B cell (primary cell): ENCODE results near the gene UNC119B. TPM values are rescaled to one million over a fixed set of nuclear protein-coding genes. Genes with fewer than 3 reads are reported as not detected.

Experiments used
- ATAC-seq: fragments of 200-7000 bp; cut with Tn5 transposase; one replicate; pipeline ENCODE4 v1.10.0; 2021; ENCODE audit warnings: low read depth, mild to moderate bottlenecking, moderate number of reproducible peaks, moderate library complexity
- CTCF ChIA-PET: fragments of 350-600 bp; sonication (Branson Sonifier 250); formaldehyde crosslinking; loops from one replicate; lab custom pipeline; 2021; ENCODE audit warnings: antibody characterized with exemption, inconsistent platforms; lab: Charles Lee
- POLR2A ChIA-PET: fragments of 350-600 bp; sonication (Branson Sonifier 250); formaldehyde crosslinking; loops from one replicate; lab custom pipeline; 2021; ENCODE audit warnings: antibody characterized with exemption; lab: Charles Lee
- DNase-seq: peaks from one replicate; pipeline ENCODE4 v3.0.0; 2013
- H2AFZ ChIP-seq: 2 replicates; pipeline ENCODE4 v1.6.1; 2012; ENCODE audit warnings: mild to moderate bottlenecking, low read depth, low read length; ENCODE audit not compliant: insufficient read depth, poor library complexity, severe bottlenecking
- H3K27ac ChIP-seq, 2 donors: 1 replicate in 1 of 2; 2 replicates in 1 of 2; pipeline ENCODE4 v1.5.1; 2012 to 2013; ENCODE audit warnings: low read length in 2 of 2, mild to moderate bottlenecking in 2 of 2, moderate library complexity in 1 of 2
- H3K27me3 ChIP-seq, 4 experiments: fragments of 200-600 bp in 1 of 4; sonication (generic) in 1 of 4; replicated peaks in 1 of 4; 1 replicate in 2 of 4; 2 replicates in 2 of 4; pipeline versions ENCODE4 v1.6.1 to v1.7.0; 2013 to 2016; ENCODE audit warnings: low read length in 3 of 4, mild to moderate bottlenecking in 2 of 4, mixed read lengths in 1 of 4, moderate library complexity in 1 of 4; ENCODE audit not compliant: insufficient read depth in 4 of 4, control insufficient read depth in 3 of 4; ENCODE audit errors: control extremely low read depth in 1 of 4
- H3K36me3 ChIP-seq, 2 experiments: replicated peaks in 1 of 2; 1 replicate in 1 of 2; 2 replicates in 1 of 2; pipeline versions ENCODE4 v1.6.1 to v1.7.1; 2013; ENCODE audit warnings: low read length in 1 of 2; ENCODE audit not compliant: insufficient read depth in 2 of 2, control insufficient read depth in 1 of 2; ENCODE audit errors: control extremely low read depth in 1 of 2, extremely low read depth in 1 of 2
- H3K4me1 ChIP-seq, 2 donors: fragments of 200-600 bp in 1 of 2; sonication (generic) in 1 of 2; 1 replicate in 1 of 2; 2 replicates in 1 of 2; pipeline versions ENCODE4 v1.5.1 to v1.6.1; 2013 to 2017; ENCODE audit warnings: low read length in 2 of 2; ENCODE audit not compliant: control insufficient read depth in 2 of 2, insufficient read depth in 2 of 2
- H3K4me2 ChIP-seq: replicated peaks from 2 replicates; pipeline ENCODE3; 2012; ENCODE audit warnings: mild to moderate bottlenecking, low read depth, low read length; ENCODE audit not compliant: poor library complexity, severe bottlenecking
- H3K4me3 ChIP-seq, 5 experiments: fragments of 200-600 bp in 1 of 5; sonication (generic) in 1 of 5; 1 replicate in 3 of 5; 2 replicates in 2 of 5; pipeline versions ENCODE4 v1.5.1 to v1.7.0; 2011 to 2016; ENCODE audit warnings: low read length in 4 of 5, mild to moderate bottlenecking in 4 of 5, low read depth in 2 of 5, control low read depth in 1 of 5, moderate library complexity in 1 of 5; ENCODE audit not compliant: insufficient read depth in 1 of 5; ENCODE audit errors: control extremely low read depth in 1 of 5, extremely low read depth in 1 of 5
- H3K79me2 ChIP-seq: fragments of 200-600 bp; sonication (generic); one replicate; pipeline ENCODE4 v1.6.0; 2016; ENCODE audit warnings: low read length; ENCODE audit not compliant: control insufficient read depth, insufficient read depth
- H3K9ac ChIP-seq: fragments of 200-600 bp; sonication (generic); 2 replicates; pipeline ENCODE4 v1.6.1; 2017; ENCODE audit warnings: mild to moderate bottlenecking, low read length, moderate library complexity
- H3K9me3 ChIP-seq, 3 donors: one replicate each; pipeline versions ENCODE4 v1.6.1 to v1.7.1; 2013; ENCODE audit warnings: low read length in 2 of 3; ENCODE audit not compliant: control insufficient read depth in 2 of 3, insufficient read depth in 1 of 3; ENCODE audit errors: control extremely low read depth in 1 of 3
- H4K20me1 ChIP-seq: 2 replicates; pipeline ENCODE4 v1.6.0; 2012; ENCODE audit warnings: mild to moderate bottlenecking, low read length; ENCODE audit not compliant: insufficient read depth, control insufficient read depth, poor library complexity, severe bottlenecking
- H3K27ac Mint-ChIP-seq: one replicate; pipeline ENCODE4 v1.8.0; 2021; ENCODE audit warnings: mixed read lengths
- H3K27me3 Mint-ChIP-seq: one replicate; pipeline ENCODE4 v1.8.0; 2021; ENCODE audit warnings: mixed read lengths
- H3K4me1 Mint-ChIP-seq: one replicate; pipeline ENCODE4 v1.8.0; 2021; ENCODE audit warnings: mixed read lengths
- H3K4me3 Mint-ChIP-seq: one replicate; pipeline ENCODE4 v1.8.0; 2021; ENCODE audit warnings: mixed read lengths
- H3K9me3 Mint-ChIP-seq: one replicate; pipeline ENCODE4 v1.8.0; 2022; ENCODE audit warnings: mixed read lengths; ENCODE audit not compliant: insufficient read depth
- EZH2 ChIP-seq: IDR thresholded peaks from 2 replicates; pipeline ENCODE4 v1.6.1; 2012; ENCODE audit warnings: borderline replicate concordance, low read depth, mild to moderate bottlenecking, moderate library complexity, low read length; ENCODE audit not compliant: insufficient read depth, poor library complexity, severe bottlenecking
- WGBS: methylation state at CpG from one replicate; pipeline ENCODE4 v1.1.5; 2013; ENCODE audit warnings: missing lambda C conversion rate; ENCODE audit not compliant: insufficient coverage; 5-methylcytosine and 5-hydroxymethylcytosine counted together
- intact Hi-C: fragments of 100-400 bp; cut with micrococcal nuclease; formaldehyde crosslinking; loops from one replicate; pipeline ENCODE4 v1.10.0; 2022
- polyA plus RNA-seq: library from polyadenylated mRNA; depleted of rRNA; stranded (reverse); fragments of >200 nt; gene quantifications from 2 replicates; pipeline ENCODE4 v1.2.3, GENCODE V29; 2012
- total RNA-seq, 2 donors: library from RNA; stranded (reverse); fragments of 120-200 nt in 1 of 2; gene quantifications; 1 replicate in 1 of 2; 2 replicates in 1 of 2; pipeline versions ENCODE4 v1.2.3 to v1.2.4, GENCODE V29; 2013 to 2022
- TF ChIP-seq, protein P1 (sequence below): fragments of 200-600 bp; IDR thresholded peaks from one replicate; pipeline ENCODE4 v1.8.0; 2022; ENCODE audit warnings: antibody characterized with exemption, mild to moderate bottlenecking

UNC119B gene
- total and polyA plus RNA-seq, 2 donors (not counting 1 experiment from before 2014, with no cell fraction given), result 7.2 to 22.7 TPM

DNA sequence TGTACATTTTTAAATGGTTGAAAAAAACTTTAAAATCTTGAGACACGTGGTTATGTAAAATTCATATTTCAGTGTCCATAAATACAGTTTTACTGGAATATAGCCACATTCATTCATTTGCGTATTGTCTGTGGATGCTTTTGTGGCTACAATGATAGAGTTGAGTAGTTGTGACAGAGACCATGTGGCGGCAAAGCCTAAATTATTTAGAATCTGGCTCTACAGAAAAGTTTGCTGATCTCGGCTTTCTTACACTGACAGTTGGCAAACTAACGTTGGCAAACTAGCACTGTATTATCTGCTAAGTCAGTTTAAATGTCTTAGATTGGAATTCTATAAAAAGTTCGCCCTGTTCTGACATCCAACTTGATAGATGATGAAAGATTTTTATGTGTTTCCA is 2.4 kb downstream of the UNC119B start:
- no peak for TF ChIP-seq EZH2

DNA sequence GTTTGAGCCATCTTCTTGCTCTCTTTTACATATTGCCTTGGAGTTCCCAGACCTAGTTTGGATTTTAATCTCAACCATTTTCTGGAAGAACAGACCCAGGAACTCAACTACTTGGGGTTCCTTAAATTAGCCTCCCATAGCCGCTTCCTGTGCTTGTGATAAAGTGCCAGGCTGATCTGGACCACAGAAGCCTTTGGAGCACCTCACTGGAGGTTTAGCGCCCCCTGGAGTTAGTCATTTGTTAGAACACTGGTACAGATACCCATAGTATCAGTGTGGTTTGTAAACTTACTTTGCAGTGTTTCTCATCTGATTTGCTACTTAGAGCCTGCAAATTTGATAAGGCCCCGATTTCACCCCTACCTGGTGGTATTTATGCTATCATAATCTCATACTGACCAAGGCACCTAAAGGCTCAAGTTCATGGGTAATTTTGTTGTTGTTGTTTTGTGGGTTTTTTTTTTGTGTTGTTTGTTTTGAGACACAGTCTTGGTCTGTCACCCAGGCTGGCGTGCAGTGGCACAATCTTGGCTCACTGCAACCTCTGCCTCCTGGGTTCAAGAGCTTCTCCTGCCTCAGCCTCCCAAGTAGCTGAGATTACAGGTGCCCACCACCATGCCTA is 3.7 kb downstream of the UNC119B start:
- Histone ChIP-seq H3K79me2 (peaks cover 9% of the 10 kb centered on the region), H3K27me3 (no peaks in the 10 kb centered on the region), H3K9me3 (no peaks in the 10 kb centered on the region), H3K4me3 (no peak overlapping the region), H3K36me3 (peaks cover 3 to 32% of the 10 kb centered on the region in 2 experiments), H3K4me2 (no peak overlapping the region), H4K20me1 (no peaks in the 10 kb centered on the region), H3K27ac (no peak overlapping the region), H2AFZ (no peak overlapping the region), H3K9ac (no peak overlapping the region), H3K4me1 (peaks cover 17 to 26% of the 10 kb centered on the region in 2 donors)
- ATAC-seq, result peak; percentile 45
- TF ChIP-seq EZH2, result no peak
- TF ChIP-seq, protein P1, sequence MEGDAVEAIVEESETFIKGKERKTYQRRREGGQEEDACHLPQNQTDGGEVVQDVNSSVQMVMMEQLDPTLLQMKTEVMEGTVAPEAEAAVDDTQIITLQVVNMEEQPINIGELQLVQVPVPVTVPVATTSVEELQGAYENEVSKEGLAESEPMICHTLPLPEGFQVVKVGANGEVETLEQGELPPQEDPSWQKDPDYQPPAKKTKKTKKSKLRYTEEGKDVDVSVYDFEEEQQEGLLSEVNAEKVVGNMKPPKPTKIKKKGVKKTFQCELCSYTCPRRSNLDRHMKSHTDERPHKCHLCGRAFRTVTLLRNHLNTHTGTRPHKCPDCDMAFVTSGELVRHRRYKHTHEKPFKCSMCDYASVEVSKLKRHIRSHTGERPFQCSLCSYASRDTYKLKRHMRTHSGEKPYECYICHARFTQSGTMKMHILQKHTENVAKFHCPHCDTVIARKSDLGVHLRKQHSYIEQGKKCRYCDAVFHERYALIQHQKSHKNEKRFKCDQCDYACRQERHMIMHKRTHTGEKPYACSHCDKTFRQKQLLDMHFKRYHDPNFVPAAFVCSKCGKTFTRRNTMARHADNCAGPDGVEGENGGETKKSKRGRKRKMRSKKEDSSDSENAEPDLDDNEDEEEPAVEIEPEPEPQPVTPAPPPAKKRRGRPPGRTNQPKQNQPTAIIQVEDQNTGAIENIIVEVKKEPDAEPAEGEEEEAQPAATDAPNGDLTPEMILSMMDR, result peak; percentile 88
- intact Hi-C loops, result loop anchor here (1.0 to 5.0 kb wide), 5 partner anchors 11 to 188 kb away; partner anchors contain the start of genes ACADS and SPPL3
- Mint-ChIP-seq H3K27me3 (no peaks in the 10 kb centered on the region), H3K4me3 (peak overlapping the region; percentile 42), H3K9me3 (no peaks in the 10 kb centered on the region), H3K27ac (peak overlapping the region; percentile 34), H3K4me1 (peaks cover 24% of the 10 kb centered on the region)
- 33% methylated on average over 3 of the region's 4 CpGs for WGBS
- POLR2A ChIA-PET, result no interaction called here
- CTCF ChIA-PET, result interaction anchor here (0.7 to 9.8 kb wide), 12 partner anchors 11 to 258 kb away, joined by 3 to 172 read pairs (median 4); partner anchors contain the start of gene ACADS
- peak; percentile 85 for DNase-seq

More for the DNA sequence above, 2.4 kb downstream of the UNC119B start:
- DNase-seq (no peak), ATAC-seq (no peak)
- H3K4me2 ChIP-seq, result no peak overlapping the region
- H2AFZ ChIP-seq, result no peak overlapping the region
- Mint-ChIP-seq H3K9me3 (no peaks in the 10 kb centered on the region), H3K4me3 (no peak overlapping the region), H3K27me3 (no peaks in the 10 kb centered on the region), H3K4me1 (peaks cover 24% of the 10 kb centered on the region), H3K27ac (no peak overlapping the region)
- no peak overlapping the region for H3K9ac ChIP-seq
- ChIA-PET POLR2A (no interaction called here), CTCF (interaction anchor here (1.1 to 9.8 kb wide), 3 partner anchors 55 to 130 kb away, joined by 5 to 172 read pairs (median 5); no protein-coding TSS in a partner anchor)
- peaks cover 17 to 26% of the 10 kb centered on the region in 2 donors for H3K4me1 ChIP-seq
- H3K27ac ChIP-seq, result no peak overlapping the region
- intact Hi-C loops, result loop anchor here (5.0 kb wide), 2 partner anchors 45 to 190 kb away; partner anchors contain the start of gene SPPL3
- no peaks in the 10 kb centered on the region for H3K27me3 ChIP-seq
- peaks cover 9% of the 10 kb centered on the region for H3K79me2 ChIP-seq
- no peaks in the 10 kb centered on the region for H4K20me1 ChIP-seq
- 96% methylated on average over 2 of the region's 6 CpGs for WGBS
- no peak overlapping the region for H3K4me3 ChIP-seq
- peaks cover 2 to 23% of the 10 kb centered on the region in 2 experiments for H3K36me3 ChIP-seq
- no peaks in the 10 kb centered on the region for H3K9me3 ChIP-seq
